Stimulated activated CD4-positive, alpha-beta T cell treated with anti-CD3 and anti-CD28 coated beads, Interleukin-1b, Interleukin-23, amount 100 ng/mL, for 1 hour (primary cell): ENCODE measurements around the gene DPH7.
"Not testable (repeated sequence)": the region's sequence is repeated elsewhere in the genome, so short reads cannot be mapped to it uniquely, and the experiment has no call there.

Experiments used
- DNase-seq, 2 donors: peaks; one replicate each; pipeline ENCODE4 v3.0.0-alpha.2; 2020; ENCODE audit warnings: low read depth in 2 of 2

The DPH7 gene

GRCh38 chr9:137580209-137580953, 1.7 kb upstream of the DPH7 start:
- DNase-seq = no peak

- no peak for DNase-seq
These were observed 507 bp upstream of the DPH7 start for GRCh38 chr9:137579259-137579604.

GRCh38 chr9:137575716-137576411, 2.9 kb downstream of the DPH7 start:
- no peak for DNase-seq

GRCh38 chr9:137575364-137575715, 3.4 kb downstream of the DPH7 start:
- DNase-seq = no peak

GRCh38 chr9:137574192-137574591, 4.5 kb downstream of the DPH7 start:
- DNase-seq = no peak

- no peak for DNase-seq
These were observed 8.2 kb downstream of the DPH7 start for GRCh38 chr9:137570566-137570965.

GRCh38 chr9:137569609-137570203, 9.0 kb downstream of the DPH7 start:
- DNase-seq = no peak

GRCh38 chr9:137568445-137568844, 10.3 kb downstream of the DPH7 start:
- DNase-seq = not testable (repeated sequence)

GRCh38 chr9:137564817-137565411, 13.8 kb downstream of the DPH7 start:
- DNase-seq = no peak

- DNase-seq = no peak
These were observed 14.6 kb downstream of the DPH7 start for GRCh38 chr9:137564134-137564533.

GRCh38 chr9:137558127-137558526, 20.6 kb downstream of the DPH7 start:
- DNase-seq = no peak

GRCh38 chr9:137556069-137556838, 22.5 kb downstream of the DPH7 start:
- no peak for DNase-seq

- no peak for DNase-seq
These were observed 23.5 kb downstream of the DPH7 start for GRCh38 chr9:137555179-137555578.

- DNase-seq = no peak
These were observed 24.4 kb downstream of the DPH7 start for GRCh38 chr9:137554349-137554748.

GRCh38 chr9:137553654-137554053, 25.1 kb downstream of the DPH7 start:
- not testable (repeated sequence) for DNase-seq

- peak in 1 of 2 donors; percentile 5 for DNase-seq
These were observed 26.5 kb downstream of the DPH7 start for GRCh38 chr9:137552022-137552768.

GRCh38 chr9:137551264-137552021, 27.3 kb downstream of the DPH7 start, which contains the start of gene MRPL41:
Gene MRPL41 (plus strand): TSS chr9:137551879. CDS start chr9:137552082, 203 bp downstream.
- peak; percentile 75 to 78 for DNase-seq

GRCh38 chr9:137550958-137551263, 27.8 kb downstream of the DPH7 start:
- not testable (repeated sequence) for DNase-seq

- DNase-seq = peak in 1 of 2 donors; percentile 14
These were observed 28.5 kb downstream of the DPH7 start, which contains the start of gene PNPLA7 for GRCh38 chr9:137550231-137550621. Gene PNPLA7 (minus strand): TSS chr9:137550402. CDS start chr9:137550197, 205 bp downstream.
